Activated naive CD8-positive, alpha-beta T cell treated with anti-CD3 and anti-CD28 coated beads, Interleukin-2, amount 10 ng/mL, durations not matched to agents 7 days and 5 days (primary cell): ENCODE data around the gene BET1. TPM values are rescaled to one million over a fixed set of nuclear protein-coding genes. Genes with fewer than 3 reads are reported as not detected.
"Not testable (repeated sequence)": the region's sequence is repeated elsewhere in the genome, so short reads cannot be mapped to it uniquely, and the experiment has no call there.

ENCODE experiments used
- ATAC-seq: fragments of 150-1000 bp; cut with Tn5 transposase; one replicate; pipeline ENCODE4 v1.10.0; 2021; ENCODE audit warnings: low read depth, moderate library complexity
- POLR2A ChIA-PET: fragments of 350-600 bp; sonication (Branson Sonifier 250); formaldehyde crosslinking; loops from one replicate; lab custom pipeline; 2021; ENCODE audit warnings: antibody characterized with exemption; lab: Charles Lee
- DNase-seq: peaks from one replicate; pipeline ENCODE4 v3.0.0; 2021
- H3K27ac Mint-ChIP-seq: one replicate; pipeline ENCODE4 v1.8.0; 2022; ENCODE audit warnings: mild to moderate bottlenecking, mixed read lengths
- H3K27me3 Mint-ChIP-seq: one replicate; pipeline ENCODE4 v1.8.0; 2022; ENCODE audit warnings: mild to moderate bottlenecking, moderate library complexity, mixed read lengths
- H3K36me3 Mint-ChIP-seq: one replicate; pipeline ENCODE4 v1.8.0; 2021; ENCODE audit warnings: mild to moderate bottlenecking, mixed read lengths
- H3K4me1 Mint-ChIP-seq: one replicate; pipeline ENCODE4 v1.8.0; 2021; ENCODE audit warnings: mixed read lengths
- H3K4me3 Mint-ChIP-seq: one replicate; pipeline ENCODE4 v1.8.0; 2022; ENCODE audit warnings: mild to moderate bottlenecking, moderate library complexity, mixed read lengths
- H3K9me3 Mint-ChIP-seq: one replicate; pipeline ENCODE4 v1.8.0; 2021; ENCODE audit warnings: mixed read lengths
- total RNA-seq, 2 experiments: library from RNA; stranded (reverse); gene quantifications; one replicate each; pipeline ENCODE4 v1.2.3, GENCODE V29; 2021

The BET1 gene
- total RNA-seq, 2 experiments from 2014 or later: 21.0 to 22.0 TPM

DNA sequence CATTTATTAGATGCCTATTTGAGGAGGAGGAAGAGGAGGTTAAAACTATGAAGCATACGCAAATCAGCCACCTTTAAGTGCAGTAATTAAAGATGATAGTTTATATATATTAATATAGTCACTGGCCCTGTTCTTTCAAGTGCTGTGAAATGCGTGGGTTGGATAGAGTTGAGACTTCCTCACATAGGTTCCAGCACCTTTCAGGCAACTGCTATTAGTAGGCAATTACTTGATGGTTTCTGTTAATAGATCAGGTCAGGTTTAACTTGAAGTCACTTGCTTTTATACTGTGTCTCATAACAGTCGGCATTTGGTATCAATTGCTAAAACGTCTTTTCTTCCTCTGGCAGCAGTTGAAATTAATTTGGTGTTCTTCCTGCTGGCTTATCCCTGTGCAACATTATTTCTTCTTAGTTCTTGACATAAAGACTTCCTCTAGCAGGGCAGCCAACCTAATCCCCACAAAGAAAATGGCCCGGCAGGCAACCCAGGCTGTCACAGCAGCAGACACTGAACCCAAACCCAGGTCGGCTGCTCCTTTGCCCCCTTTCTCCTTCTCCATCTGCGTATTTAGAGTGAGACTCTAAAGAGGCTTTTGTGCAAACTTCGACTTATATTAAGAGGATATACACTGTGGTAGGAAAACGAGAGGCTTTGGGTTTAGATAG, 35.3 kb upstream of the BET1 start:
- Mint-ChIP-seq H3K36me3 (no peaks in the 10 kb centered on the region), H3K4me3 (no peak overlapping the region), H3K27me3 (peaks cover 20% of the 10 kb centered on the region), H3K27ac (no peak overlapping the region), H3K4me1 (no peaks in the 10 kb centered on the region), H3K9me3 (no peaks in the 10 kb centered on the region)
- POLR2A ChIA-PET: no interaction called here
- ATAC-seq: no peak
- DNase-seq: no peak

DNA sequence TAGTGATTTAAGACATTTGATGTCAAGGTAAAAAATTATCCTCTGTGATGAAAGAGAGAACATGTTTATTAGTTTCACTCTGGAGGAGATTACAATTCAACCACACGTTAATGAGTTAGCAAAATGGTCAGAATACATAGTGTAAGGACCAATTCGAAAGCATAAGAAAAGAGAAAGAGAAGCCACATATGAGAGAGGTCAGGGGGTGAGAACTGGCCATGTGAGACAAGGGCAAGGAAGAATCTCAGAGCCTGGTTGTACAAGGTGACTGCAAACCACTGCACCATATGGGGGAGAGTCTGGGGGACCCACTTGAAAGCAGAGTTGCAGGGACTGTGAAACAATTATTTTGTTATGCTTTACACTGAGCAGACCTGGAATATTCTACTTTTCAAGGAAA, 27.7 kb upstream of the BET1 start:
- Mint-ChIP-seq H3K4me1 (no peaks in the 10 kb centered on the region), H3K36me3 (no peaks in the 10 kb centered on the region), H3K27me3 (peaks cover 13% of the 10 kb centered on the region), H3K9me3 (no peaks in the 10 kb centered on the region), H3K27ac (no peak overlapping the region), H3K4me3 (no peak overlapping the region)
- DNase-seq (no peak), ATAC-seq (no peak)
- POLR2A ChIA-PET: no interaction called here

DNA sequence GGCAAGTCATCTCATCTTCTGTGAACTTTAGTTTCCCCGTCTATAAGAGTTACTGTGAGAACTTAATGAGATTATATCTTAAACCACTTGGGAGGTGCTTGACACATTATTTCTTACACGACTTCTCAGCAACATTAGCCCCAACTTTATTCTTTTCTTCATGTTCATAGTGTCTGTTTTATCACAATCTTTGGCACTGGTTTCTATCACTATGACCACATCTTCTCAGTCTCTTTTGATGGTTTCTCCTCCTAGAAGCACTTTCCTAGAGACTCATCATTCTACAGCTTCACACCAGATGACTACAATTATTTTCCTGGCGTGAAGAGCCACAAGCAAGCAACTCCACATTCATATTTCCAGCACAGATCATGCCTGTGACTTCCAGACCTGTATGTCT, 26.5 kb upstream of the BET1 start:
- Mint-ChIP-seq H3K4me3 (no peak overlapping the region), H3K4me1 (no peaks in the 10 kb centered on the region), H3K27me3 (peaks cover 10% of the 10 kb centered on the region), H3K27ac (no peak overlapping the region), H3K9me3 (no peaks in the 10 kb centered on the region), H3K36me3 (no peaks in the 10 kb centered on the region)
- DNase-seq (no peak), ATAC-seq (no peak)
- POLR2A ChIA-PET: no interaction called here

DNA sequence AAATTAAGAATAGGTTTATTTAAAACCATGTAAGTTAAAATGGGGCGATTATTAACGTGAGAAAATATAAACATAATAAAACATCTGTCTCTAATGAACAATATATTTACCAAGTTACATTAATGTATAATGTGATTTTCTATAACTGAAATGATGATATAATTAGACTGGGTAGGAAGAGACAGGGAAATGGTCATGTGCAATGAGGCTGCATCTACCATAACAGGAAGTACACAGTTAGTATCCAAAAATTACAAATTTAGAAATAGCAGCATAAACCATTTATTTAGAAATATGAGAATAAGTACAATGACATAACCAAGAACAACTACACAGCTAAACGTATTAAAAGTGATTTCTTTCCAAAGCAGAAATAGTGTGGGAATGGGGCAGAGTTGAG, 25.8 kb upstream of the BET1 start:
- peaks cover 10% of the 10 kb centered on the region for H3K27me3 Mint-ChIP-seq
- no peaks in the 10 kb centered on the region for H3K36me3 Mint-ChIP-seq
- POLR2A ChIA-PET: no interaction called here
- no peak overlapping the region for H3K27ac Mint-ChIP-seq
- ATAC-seq: no peak
- no peaks in the 10 kb centered on the region for H3K4me1 Mint-ChIP-seq
- H3K4me3 Mint-ChIP-seq: no peak overlapping the region
- no peaks in the 10 kb centered on the region for H3K9me3 Mint-ChIP-seq
- no peak for DNase-seq

DNA sequence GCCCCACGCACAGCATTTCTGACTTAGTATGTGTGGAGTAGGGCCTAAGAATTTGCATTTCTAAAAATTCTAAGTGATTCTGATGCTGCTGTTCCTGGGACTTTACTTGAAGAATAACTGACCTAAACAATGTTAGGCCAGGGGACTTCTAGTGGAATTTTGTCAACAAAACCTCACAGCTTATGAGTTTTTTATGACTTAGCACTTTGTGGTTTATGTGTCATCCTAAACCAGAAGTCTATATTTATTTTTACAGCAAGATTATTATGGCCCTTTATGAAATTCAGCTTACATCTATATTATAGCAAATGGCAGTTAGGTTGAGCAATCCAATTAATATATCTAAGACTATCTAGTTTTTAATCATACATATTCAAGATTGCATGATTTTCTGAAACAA, 24.6 kb upstream of the BET1 start:
- Mint-ChIP-seq H3K27me3 (peaks cover 10% of the 10 kb centered on the region), H3K4me3 (no peak overlapping the region), H3K27ac (no peak overlapping the region), H3K36me3 (no peaks in the 10 kb centered on the region), H3K4me1 (no peaks in the 10 kb centered on the region), H3K9me3 (no peaks in the 10 kb centered on the region)
- ATAC-seq: no peak
- no peak for DNase-seq
- POLR2A ChIA-PET: no interaction called here

DNA sequence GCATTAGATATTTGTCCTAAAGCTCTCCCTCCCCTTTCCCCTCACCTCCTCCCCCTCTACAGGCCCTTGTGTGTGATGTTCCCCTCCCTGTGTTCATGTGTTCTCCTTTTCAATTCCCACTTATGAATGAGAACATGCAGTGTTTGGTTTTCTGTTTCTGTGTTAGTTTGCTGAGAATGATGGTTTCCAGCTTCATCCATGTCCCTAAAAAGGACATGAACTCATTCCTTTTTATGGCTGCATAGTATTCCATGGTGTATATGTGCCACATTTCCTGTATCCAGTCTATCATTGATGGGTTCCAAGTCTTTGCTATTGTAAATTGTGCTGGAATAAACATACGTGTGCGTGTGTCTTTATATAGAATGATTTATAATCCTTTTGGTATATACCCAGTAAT, 22.5 kb upstream of the BET1 start:
- H3K9me3 Mint-ChIP-seq, POLR2A ChIA-PET, H3K4me3 Mint-ChIP-seq, H3K27me3 Mint-ChIP-seq, H3K36me3 Mint-ChIP-seq, H3K27ac Mint-ChIP-seq, H3K4me1 Mint-ChIP-seq, ATAC-seq, DNase-seq: not testable (repeated sequence)

DNA sequence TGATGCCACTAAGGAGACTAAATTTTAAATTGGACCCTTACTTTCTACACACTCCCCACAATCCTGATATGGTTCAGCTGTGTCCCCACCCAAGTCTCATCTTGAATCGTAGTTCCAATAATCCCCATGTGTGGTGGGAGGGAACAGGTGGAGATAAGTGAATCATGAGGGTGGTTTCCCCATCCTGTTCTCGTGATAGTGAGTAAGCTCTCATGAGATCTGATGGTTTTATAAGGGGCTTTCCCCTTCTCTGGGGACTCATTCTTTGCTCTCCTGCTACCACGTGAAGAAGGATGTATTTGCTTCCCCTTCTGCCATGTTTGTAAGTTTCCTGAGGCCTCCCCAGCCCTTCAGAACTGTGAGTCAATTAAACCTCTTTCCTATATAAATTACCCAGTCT, 18.4 kb upstream of the BET1 start:
- ATAC-seq (no peak), DNase-seq (no peak)
- Mint-ChIP-seq H3K36me3 (no peaks in the 10 kb centered on the region), H3K27me3 (peaks cover 12% of the 10 kb centered on the region), H3K4me1 (no peaks in the 10 kb centered on the region), H3K9me3 (no peaks in the 10 kb centered on the region), H3K27ac (no peak overlapping the region), H3K4me3 (no peak overlapping the region)
- POLR2A ChIA-PET: no interaction called here

DNA sequence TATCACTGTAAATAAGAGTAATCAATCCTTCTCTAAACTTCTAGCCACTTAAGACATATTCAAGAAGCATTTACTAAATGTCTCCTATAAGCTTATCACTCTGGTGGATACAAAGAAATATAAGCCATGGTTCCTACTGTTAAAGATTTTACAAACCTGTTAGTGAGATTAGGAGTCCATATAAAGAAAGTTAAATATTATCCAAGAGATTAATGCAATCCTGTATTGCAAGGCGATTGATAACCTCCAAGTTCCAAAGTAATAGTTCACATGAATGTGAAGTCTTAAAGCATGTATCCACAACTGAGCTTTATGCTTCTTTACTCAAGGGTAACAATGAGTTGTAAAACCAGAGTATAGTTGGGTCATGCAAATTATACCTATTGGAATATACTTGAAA, 12.6 kb upstream of the BET1 start:
- no peak overlapping the region for H3K27ac Mint-ChIP-seq

DNA sequence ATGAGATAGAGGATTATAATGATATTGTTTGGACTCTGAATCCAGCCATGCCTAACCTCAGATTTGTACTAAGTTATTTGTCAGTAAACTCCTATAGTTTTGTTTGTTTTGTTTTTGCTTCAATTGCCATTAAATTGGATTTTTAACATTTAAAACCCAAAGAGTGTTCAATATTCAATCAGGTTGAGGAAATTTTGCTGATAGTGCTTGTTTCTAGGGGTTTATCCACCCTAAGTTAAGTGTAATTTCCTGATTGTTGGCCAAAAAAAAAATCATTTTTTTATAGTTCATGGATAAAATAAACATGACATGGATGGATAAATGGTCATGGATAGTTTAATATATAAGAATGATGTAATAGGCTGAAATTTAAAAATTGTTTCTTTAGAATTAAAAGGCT, 11.4 kb upstream of the BET1 start:
- Mint-ChIP-seq H3K4me3 (no peak overlapping the region), H3K36me3 (no peaks in the 10 kb centered on the region), H3K27ac (no peak overlapping the region), H3K27me3 (peaks cover 15% of the 10 kb centered on the region), H3K4me1 (no peaks in the 10 kb centered on the region), H3K9me3 (no peaks in the 10 kb centered on the region)
- ATAC-seq (no peak), DNase-seq (no peak)
- POLR2A ChIA-PET: no interaction called here

More for the DNA sequence above, 12.6 kb upstream of the BET1 start:
- Mint-ChIP-seq H3K27me3 (peaks cover 15% of the 10 kb centered on the region), H3K9me3 (no peaks in the 10 kb centered on the region), H3K4me1 (no peaks in the 10 kb centered on the region), H3K4me3 (no peak overlapping the region), H3K36me3 (no peaks in the 10 kb centered on the region)
- ATAC-seq: no peak
- POLR2A ChIA-PET: no interaction called here
- no peak for DNase-seq

DNA sequence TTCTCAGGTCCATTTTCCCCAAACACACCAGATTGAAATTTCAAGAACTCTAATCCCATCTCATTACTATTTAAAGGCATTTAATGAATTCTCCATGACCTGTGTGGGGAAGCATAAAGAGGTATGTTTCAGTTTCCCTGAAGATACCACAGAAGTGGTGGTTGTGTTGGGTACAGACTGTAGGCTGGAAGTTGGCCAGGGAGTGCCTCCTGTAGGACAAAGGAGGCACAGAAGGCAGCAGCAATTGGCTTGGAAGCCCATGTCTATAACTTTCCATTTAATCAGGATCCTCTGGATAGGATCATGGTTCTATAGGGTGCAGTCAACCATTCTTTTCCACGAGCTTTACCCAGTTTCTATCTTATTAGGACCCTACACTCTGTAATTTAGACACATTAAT, 8.6 kb upstream of the BET1 start:
- Mint-ChIP-seq H3K4me3 (no peak overlapping the region), H3K36me3 (no peaks in the 10 kb centered on the region), H3K27me3 (peaks cover 8% of the 10 kb centered on the region), H3K4me1 (no peaks in the 10 kb centered on the region), H3K9me3 (no peaks in the 10 kb centered on the region), H3K27ac (no peak overlapping the region)
- DNase-seq (no peak), ATAC-seq (no peak)
- POLR2A ChIA-PET: interaction anchor here (0.7 kb wide), 1 partner anchor 8 kb away, joined by 3 read pairs; no protein-coding TSS in a partner anchor

DNA sequence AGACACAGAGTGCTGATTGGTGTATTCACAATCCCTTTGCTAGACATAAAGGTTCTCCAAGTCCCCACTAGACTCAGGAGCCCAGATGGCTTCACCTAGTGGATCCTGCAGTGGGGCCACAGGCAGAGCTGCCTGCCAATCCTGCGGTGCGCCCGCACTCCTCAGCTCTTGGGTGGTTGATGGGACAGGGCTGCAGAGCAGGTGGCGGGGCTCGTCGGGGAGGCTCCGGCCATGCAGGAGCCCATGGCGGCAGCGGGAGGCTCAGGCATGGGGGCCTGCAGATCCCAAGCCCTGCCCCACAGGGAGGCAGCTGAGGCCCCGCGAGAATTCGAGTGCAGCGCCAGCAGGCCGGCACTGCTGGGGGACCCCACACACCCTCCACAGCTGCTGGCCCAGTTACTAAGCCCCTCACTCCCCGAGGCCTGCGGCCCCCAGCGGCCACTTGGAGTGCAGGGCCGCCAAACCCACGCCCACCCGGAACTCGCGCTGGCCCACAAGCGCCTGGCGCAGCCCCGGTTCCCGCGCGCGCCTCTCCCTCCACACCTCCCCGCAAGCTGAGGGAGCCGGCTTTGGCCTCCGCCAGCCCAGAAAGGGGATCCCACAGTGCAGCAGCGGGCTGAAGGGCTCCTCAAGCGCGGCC, 7.7 kb upstream of the BET1 start:
- Mint-ChIP-seq H3K27me3 (peaks cover 13% of the 10 kb centered on the region), H3K36me3 (no peaks in the 10 kb centered on the region), H3K4me3 (no peak overlapping the region), H3K27ac (no peak overlapping the region), H3K9me3 (no peaks in the 10 kb centered on the region), H3K4me1 (no peaks in the 10 kb centered on the region)
- DNase-seq: no peak
- POLR2A ChIA-PET: no interaction called here
- no peak for ATAC-seq

DNA sequence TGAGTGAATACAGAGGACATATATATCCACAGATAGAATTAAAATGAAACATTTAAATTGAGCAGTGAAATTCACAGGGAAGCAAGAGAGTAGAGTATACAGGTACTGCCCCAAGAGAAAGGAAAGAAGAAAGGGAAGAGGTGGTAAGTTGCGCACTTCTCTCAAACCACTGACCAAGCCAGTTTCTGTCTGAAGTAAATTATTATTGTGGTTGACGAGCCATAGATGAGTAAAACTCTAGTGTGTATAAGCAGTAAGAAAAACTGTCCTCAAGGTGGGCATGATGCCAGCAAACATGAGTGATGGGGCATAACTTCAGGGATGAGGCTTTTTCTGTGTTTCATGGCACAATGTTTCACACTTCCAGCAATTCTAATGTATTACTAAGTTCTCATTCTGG, 4.4 kb upstream of the BET1 start:
- DNase-seq: no peak
- POLR2A ChIA-PET: no interaction called here
- H3K36me3 Mint-ChIP-seq: no peaks in the 10 kb centered on the region

DNA sequence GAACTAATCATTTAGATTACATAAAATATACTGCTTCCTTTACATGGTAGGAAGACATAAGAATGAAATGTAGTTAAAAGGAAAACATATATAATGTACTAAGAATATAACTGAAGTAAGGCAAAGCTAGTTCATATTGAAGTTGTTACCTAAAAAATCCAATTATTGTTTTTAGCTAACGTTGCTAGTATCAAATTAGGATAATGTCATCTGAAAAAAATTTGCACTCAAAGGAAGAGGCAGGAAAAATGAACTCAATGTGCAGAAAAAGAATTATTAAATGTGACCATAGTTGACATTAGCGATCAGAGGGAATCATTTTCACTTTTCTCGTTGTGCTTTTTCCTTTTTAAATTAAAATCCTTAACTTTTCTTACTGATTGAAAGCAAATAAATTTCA, 1.6 kb upstream of the BET1 start:
- Mint-ChIP-seq H3K4me1 (peaks cover 24% of the 10 kb centered on the region), H3K27ac (no peak overlapping the region), H3K9me3 (no peaks in the 10 kb centered on the region), H3K36me3 (peaks cover 3% of the 10 kb centered on the region), H3K4me3 (no peak overlapping the region), H3K27me3 (peaks cover 17% of the 10 kb centered on the region)
- DNase-seq (no peak), ATAC-seq (no peak)
- POLR2A ChIA-PET: no interaction called here

More for the DNA sequence above, 4.4 kb upstream of the BET1 start:
- no peaks in the 10 kb centered on the region for H3K9me3 Mint-ChIP-seq
- no peak overlapping the region for H3K4me3 Mint-ChIP-seq
- H3K27ac Mint-ChIP-seq: no peak overlapping the region
- H3K27me3 Mint-ChIP-seq: peaks cover 17% of the 10 kb centered on the region
- H3K4me1 Mint-ChIP-seq: peaks cover 6% of the 10 kb centered on the region
- no peak for ATAC-seq

DNA sequence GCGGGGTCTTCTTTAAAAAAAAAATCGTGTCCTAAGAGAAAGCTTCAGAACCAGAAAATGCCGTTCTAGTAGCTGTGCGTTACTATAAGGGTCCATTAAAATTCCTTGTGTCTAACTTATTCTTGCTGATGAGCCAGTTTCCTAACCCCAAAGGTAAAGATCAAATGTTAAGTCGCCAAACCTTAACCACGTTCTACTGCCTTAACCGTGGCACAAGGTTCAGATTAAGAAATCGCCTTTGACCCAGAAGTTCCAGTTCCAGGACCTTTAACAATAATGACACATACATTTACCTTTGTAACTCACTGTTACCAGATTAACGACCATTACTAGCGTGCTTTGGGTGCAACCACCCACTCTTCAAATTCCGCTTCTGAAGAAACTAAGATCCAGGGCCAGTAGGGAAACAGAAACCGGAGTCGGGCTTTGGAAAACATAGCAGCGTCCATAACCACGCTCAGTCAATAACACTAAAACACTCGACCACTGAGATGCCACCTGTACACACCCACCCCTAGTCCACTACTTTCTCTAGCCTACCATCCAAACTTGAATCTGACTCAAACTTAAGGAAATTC, 620 bp downstream of the BET1 start:
- POLR2A ChIA-PET: no interaction called here
- ATAC-seq (peak; percentile 30), DNase-seq (no peak)
- Mint-ChIP-seq H3K9me3 (no peaks in the 10 kb centered on the region), H3K27me3 (peaks cover 14% of the 10 kb centered on the region), H3K4me1 (peaks cover 27% of the 10 kb centered on the region), H3K27ac (peak overlapping the region; percentile 94), H3K4me3 (peak overlapping the region; percentile 94), H3K36me3 (peaks cover 4% of the 10 kb centered on the region)
